Measurements from ENCODE around the gene ANXA2R. TPM values are rescaled to one million over a fixed set of nuclear protein-coding genes. Genes with fewer than 3 reads are reported as not detected.

Gene ANXA2R
- total and polyA plus RNA-seq, 9 of the 15 experiments (the other 6 are each of a cell fraction or from before 2014, with no cell fraction given), result 2.1 to 4.8 (median 3.4) TPM

GRCh38 chr5:43008363-43009153, 31.6 kb downstream of the ANXA2R start (continued):
- TF ChIP-seq MNT (conservative IDR thresholded peaks at IDR 0.05) (peak in 1 of 2 experiments; percentile 9; a peak in 1 of 4 replicates), KLF6 (CRISPR knock-in tag; IDR thresholded peaks at IDR 0.05; ENCODE audit: borderline replicate concordance) (no peak), PCBP1 (IDR thresholded peaks at IDR 0.05; ENCODE audit: low read depth, low read length, poor library complexity, severe bottlenecking) (no peak), SUPT5H (IDR thresholded peaks at IDR 0.05) (peak; percentile 81), FOXP1 (CRISPR knock-in tag; IDR thresholded peaks at IDR 0.05) (peak; percentile 76; the same call in 1 of the 2 replicates), HDAC2 (IDR thresholded peaks at IDR 0.05) (peak; percentile 85), ZFX (CRISPR knock-in tag; IDR thresholded peaks at IDR 0.05) (peak; percentile 41), PHB (CRISPR knock-in tag; IDR thresholded peaks at IDR 0.05) (0 out of 2 replicates have a peak, but pooled peaks have one; percentile 44)
- TF ChIP-seq, protein P1, sequence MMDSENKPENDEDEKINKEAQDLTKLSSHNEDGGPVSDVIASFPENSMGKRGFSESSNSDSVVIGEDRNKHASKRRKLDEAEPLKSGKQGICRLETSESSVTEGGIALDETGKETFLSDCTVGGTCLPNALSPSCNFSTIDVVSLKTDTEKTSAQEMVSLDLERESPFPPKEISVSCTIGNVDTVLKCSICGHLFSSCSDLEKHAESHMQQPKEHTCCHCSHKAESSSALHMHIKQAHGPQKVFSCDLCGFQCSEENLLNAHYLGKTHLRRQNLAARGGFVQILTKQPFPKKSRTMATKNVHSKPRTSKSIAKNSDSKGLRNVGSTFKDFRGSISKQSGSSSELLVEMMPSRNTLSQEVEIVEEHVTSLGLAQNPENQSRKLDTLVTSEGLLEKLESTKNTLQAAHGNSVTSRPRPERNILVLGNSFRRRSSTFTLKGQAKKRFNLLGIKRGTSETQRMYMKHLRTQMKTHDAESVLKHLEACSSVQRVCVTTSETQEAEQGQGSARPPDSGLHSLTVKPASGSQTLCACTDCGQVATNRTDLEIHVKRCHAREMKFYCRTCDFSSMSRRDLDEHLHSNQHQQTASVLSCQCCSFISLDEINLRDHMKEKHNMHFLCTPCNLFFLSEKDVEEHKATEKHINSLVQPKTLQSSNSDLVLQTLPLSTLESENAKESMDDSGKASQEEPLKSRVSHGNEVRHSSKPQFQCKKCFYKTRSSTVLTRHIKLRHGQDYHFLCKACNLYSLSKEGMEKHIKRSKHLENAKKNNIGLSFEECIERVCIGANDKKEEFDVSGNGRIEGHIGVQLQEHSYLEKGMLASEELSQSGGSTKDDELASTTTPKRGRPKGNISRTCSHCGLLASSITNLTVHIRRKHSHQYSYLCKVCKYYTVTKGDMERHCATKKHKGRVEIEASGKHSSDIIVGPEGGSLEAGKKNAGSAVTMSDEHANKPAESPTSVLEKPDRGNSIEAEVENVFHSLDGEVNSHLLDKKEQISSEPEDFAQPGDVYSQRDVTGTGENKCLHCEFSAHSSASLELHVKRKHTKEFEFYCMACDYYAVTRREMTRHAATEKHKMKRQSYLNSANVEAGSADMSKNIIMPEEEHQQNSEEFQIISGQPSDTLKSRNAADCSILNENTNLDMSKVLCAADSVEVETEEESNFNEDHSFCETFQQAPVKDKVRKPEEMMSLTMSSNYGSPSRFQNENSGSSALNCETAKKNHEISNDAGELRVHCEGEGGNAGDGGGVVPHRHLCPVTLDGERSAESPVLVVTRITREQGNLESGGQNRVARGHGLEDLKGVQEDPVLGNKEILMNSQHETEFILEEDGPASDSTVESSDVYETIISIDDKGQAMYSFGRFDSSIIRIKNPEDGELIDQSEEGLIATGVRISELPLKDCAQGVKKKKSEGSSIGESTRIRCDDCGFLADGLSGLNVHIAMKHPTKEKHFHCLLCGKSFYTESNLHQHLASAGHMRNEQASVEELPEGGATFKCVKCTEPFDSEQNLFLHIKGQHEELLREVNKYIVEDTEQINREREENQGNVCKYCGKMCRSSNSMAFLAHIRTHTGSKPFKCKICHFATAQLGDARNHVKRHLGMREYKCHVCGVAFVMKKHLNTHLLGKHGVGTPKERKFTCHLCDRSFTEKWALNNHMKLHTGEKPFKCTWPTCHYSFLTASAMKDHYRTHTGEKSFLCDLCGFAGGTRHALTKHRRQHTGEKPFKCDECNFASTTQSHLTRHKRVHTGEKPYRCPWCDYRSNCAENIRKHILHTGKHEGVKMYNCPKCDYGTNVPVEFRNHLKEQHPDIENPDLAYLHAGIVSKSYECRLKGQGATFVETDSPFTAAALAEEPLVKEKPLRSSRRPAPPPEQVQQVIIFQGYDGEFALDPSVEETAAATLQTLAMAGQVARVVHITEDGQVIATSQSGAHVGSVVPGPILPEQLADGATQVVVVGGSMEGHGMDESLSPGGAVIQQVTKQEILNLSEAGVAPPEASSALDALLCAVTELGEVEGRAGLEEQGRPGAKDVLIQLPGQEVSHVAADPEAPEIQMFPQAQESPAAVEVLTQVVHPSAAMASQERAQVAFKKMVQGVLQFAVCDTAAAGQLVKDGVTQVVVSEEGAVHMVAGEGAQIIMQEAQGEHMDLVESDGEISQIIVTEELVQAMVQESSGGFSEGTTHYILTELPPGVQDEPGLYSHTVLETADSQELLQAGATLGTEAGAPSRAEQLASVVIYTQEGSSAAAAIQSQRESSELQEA (IDR thresholded peaks at IDR 0.05; ENCODE audit: low read depth), result no peak; the same call in 1 of the 2 replicates
- TF ChIP-seq, protein P2, sequence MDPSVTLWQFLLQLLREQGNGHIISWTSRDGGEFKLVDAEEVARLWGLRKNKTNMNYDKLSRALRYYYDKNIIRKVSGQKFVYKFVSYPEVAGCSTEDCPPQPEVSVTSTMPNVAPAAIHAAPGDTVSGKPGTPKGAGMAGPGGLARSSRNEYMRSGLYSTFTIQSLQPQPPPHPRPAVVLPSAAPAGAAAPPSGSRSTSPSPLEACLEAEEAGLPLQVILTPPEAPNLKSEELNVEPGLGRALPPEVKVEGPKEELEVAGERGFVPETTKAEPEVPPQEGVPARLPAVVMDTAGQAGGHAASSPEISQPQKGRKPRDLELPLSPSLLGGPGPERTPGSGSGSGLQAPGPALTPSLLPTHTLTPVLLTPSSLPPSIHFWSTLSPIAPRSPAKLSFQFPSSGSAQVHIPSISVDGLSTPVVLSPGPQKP (CRISPR knock-in tag; IDR thresholded peaks at IDR 0.05), result no peak
- TF ChIP-seq, protein P3, sequence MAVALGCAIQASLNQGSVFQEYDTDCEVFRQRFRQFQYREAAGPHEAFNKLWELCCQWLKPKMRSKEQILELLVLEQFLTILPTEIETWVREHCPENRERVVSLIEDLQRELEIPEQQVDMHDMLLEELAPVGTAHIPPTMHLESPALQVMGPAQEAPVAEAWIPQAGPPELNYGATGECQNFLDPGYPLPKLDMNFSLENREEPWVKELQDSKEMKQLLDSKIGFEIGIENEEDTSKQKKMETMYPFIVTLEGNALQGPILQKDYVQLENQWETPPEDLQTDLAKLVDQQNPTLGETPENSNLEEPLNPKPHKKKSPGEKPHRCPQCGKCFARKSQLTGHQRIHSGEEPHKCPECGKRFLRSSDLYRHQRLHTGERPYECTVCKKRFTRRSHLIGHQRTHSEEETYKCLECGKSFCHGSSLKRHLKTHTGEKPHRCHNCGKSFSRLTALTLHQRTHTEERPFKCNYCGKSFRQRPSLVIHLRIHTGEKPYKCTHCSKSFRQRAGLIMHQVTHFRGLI (CRISPR knock-in tag; IDR thresholded peaks at IDR 0.05), result no peak

Data from K562 (cell line).